Measurements from ENCODE around the gene BOC.
"Not testable (repeated sequence)": the region's sequence is repeated elsewhere in the genome, so short reads cannot be mapped to it uniquely, and the experiment has no call there.

The BOC gene, protein sequence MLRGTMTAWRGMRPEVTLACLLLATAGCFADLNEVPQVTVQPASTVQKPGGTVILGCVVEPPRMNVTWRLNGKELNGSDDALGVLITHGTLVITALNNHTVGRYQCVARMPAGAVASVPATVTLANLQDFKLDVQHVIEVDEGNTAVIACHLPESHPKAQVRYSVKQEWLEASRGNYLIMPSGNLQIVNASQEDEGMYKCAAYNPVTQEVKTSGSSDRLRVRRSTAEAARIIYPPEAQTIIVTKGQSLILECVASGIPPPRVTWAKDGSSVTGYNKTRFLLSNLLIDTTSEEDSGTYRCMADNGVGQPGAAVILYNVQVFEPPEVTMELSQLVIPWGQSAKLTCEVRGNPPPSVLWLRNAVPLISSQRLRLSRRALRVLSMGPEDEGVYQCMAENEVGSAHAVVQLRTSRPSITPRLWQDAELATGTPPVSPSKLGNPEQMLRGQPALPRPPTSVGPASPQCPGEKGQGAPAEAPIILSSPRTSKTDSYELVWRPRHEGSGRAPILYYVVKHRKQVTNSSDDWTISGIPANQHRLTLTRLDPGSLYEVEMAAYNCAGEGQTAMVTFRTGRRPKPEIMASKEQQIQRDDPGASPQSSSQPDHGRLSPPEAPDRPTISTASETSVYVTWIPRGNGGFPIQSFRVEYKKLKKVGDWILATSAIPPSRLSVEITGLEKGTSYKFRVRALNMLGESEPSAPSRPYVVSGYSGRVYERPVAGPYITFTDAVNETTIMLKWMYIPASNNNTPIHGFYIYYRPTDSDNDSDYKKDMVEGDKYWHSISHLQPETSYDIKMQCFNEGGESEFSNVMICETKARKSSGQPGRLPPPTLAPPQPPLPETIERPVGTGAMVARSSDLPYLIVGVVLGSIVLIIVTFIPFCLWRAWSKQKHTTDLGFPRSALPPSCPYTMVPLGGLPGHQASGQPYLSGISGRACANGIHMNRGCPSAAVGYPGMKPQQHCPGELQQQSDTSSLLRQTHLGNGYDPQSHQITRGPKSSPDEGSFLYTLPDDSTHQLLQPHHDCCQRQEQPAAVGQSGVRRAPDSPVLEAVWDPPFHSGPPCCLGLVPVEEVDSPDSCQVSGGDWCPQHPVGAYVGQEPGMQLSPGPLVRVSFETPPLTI

DNA sequence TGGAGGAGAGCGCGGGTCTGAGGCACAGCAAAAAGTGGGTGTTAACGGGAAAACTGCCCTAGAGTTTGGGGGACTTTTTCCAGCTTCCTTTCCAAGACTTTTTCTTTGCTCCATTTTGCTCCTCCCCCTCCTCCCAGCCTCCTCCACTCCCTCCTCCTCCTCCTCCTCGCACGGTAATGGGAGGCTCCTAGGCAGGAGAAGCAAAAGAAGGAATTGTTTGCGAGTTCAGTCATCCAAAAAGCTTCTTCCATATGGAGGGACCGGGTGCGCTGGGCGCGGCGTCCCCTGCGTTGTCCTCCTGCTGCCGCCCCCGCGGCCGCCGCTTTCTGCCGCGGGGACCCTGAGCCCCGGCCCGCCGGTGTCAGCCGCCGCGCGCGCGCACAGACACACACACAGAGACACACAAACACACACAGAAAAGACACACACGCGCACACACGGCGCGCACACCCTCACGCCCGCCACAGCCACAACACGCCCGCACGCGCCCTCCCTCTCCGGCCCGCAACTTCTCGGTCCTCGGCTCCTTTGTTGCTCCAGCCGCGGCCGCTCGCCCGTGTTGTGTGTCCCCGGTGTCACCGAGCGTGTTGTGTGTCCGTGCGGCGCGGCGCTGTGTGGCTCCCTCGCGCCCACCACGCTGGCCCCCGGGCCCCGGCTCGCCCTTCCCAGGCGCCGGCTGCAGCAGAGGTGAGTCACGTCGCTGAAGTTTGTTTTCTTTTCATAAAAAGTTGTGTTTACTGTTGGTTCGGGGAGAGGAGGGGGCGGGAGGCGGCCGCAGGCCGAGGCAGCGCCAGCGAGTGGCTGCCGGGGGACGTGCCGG lies at the start of gene BOC:
Gene BOC (plus strand): TSS at position 228 of the 820 bp plus-strand sequence. CDS start 38,246 bp downstream, outside the sequence.
- peak; percentile 84 for DNase-seq (ENCODE audit: low read depth)

DNA sequence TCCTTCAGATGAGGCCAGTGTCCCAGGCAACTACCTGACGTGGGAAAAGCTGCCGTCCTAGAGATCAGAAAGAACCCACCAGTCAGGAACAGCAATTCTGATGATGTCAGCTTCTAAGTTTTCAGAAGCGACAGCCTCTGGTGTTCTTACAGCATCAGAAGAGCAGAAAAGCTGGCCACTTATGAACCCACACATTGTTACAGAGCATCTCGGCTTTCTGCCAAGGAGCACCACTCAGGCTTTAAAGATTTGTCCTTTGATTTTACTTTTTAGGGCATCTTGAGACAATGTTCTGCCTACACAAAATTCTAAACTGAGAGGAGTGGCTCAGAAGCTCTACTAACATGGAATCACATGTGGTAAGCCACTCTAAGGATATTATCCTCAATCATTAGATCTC lies 49.7 kb upstream of the BOC start:
- DNase-seq (ENCODE audit: low read depth): no peak

DNA sequence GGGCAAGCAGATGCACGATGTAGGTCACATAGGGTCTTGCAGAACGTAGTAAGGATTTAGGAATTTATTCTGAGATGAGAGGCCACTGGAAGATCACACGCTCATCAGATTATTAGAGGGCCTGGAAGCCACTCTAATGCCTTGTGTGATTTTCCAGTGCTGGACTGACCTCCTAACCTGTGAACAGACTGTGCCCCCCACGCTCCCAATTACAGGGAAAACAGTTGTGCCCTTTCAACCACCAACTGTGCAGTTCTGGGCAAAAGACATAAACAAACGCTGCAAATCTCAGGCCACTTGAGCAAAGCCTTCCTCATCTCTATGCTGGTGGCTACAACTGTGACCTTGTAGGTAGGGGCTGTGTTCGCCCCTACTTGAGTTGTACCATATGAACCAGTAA lies 48.2 kb upstream of the BOC start:
- DNase-seq (ENCODE audit: low read depth): no peak

DNA sequence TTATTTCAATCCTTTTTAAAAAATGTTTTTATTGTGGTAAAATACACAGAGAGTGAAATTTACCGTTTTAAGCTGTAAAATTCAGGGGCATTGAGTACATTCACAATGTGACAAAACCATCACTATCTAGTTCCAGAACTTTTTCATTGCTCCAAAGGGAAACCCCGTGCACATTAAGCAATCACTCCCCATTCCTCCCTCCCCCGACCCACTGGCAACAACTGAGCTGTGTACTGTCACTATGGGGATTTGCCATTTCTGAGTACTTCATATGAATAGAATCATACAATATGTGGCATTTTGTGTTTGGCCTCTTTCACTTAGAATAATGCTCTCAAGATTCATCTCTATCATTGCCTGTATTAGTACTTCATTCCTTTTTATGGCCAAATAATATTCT lies 45.5 kb upstream of the BOC start:
- DNase-seq (ENCODE audit: low read depth): no peak

DNA sequence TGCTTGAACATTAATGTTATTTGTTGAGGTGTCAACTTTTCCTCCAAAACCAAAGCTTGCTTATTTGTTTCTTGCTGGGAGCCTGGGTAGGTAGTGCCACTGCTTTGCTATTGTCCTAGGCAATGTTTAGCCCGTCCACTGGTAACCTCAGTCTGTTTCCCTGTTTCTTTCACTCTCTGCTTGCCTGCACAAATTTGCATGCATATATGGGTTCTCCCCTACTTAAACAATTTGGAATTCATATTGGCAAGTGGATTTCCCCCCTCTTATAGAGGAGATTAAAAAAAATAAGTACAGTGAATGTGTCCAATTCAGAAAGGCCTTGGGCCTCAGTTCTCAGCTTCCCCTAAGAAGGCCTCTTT lies 45.0 kb upstream of the BOC start:
- no peak for DNase-seq (ENCODE audit: low read depth)

DNA sequence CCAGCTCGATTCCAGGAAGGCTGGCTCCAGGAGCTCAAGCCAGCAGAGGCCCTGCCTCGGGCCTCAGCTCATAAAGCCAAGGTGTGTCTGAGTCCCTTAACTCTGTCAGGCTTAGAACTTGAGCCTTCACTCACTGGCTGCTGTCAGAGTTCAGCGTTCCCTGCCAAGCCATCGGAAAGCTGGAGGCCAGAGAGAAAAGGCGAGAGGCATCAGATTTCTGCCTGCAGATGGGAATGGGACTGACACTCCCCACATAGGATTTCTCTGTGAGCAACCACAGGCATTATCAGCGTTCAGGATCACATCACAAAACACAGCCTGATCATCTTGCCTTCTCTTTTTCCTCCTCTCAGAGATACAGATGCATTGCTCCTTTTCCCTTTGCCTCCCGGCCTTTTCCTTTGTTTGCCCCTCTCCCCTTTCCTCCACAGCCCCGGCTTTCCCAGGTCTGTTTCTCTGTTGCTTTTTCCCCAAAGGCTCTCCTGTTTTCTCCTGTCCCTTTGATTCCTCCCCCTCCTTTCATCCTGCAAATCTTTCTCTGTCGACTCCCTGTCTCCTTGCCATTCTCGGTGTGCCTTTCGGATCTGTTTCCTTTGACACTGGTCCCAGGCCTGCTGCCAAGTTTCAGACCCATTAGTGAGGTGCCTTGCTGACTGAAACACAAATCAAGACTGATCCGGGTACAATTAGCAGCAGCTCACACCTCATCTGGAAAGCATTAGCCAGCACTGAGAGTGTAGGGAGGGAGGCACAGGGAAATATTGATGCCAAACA lies 44.5 kb upstream of the BOC start:
- peak; percentile 78 for DNase-seq (ENCODE audit: low read depth)

DNA sequence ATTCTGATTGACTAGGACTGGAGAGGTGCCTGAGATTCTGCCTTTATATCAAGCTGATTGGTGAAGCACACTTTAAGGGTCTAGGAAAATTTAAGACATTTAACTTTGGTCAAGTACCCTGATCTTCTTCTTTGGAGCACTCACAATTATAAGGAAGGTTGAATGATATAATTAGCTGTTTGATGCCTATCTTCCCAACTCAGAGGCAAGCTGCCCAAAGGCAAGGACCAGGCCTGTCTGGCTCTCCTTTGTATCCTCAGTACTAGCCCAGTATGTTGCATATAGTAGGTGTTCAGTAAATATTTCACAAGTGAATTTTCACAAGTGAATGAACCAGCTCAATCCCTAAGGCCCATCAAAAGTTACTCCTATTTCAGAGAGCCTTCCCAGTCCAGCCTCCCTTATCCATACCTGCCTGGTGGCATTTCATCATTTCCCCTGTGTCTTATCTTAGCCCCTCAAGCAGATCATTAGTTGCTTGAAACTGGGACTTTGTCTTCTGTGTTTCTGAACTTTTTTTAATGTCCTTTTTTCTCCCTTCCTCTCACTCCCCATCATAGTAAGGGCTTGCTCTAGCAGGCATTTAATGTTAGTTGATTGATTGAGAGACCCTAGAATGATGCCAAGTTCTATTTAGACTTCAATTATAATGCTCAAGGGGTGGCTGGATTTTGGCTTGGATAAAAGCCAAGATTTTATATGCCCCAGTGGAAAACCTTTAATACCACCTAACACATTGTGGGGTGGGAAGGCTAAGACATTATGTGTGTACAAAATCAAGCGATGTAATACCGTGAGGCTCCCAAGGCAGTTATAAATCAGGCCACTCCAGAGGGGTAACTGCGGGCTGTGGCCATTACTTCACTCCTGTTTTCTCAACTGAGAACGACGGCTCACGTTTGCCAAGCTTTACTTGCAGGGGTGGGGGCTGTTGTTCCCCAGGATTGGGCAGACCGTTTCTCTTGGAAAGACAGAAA lies 43.2 kb upstream of the BOC start:
- no peak for DNase-seq (ENCODE audit: low read depth)

DNA sequence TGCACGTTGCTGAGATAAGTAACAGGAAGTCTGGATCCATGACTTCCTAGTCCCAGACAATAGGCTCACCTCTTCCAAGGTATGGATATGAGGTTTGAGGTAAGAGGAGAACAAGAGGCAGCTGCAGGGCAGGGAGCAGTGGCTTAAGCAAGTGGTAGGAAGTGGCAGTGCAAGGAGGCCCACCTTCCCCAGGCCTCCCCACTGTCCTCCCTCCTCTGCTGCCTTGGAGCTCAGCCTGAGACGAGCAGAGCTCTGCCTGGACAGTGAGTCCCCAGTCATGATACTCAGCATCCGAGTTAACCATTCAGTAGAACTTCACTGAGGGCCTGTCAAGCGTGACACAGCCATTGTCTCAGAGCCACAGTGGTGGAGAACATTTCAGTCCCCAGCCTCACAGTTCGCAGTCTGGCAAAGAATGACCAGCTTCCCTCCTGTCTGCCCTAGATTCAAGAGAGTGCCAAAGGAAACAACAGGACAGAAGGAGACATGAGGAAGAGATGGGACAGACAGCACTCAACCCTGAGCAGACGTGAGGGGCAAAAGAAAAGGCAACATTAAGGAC lies 41.4 kb upstream of the BOC start:
- no peak for DNase-seq (ENCODE audit: low read depth)

DNA sequence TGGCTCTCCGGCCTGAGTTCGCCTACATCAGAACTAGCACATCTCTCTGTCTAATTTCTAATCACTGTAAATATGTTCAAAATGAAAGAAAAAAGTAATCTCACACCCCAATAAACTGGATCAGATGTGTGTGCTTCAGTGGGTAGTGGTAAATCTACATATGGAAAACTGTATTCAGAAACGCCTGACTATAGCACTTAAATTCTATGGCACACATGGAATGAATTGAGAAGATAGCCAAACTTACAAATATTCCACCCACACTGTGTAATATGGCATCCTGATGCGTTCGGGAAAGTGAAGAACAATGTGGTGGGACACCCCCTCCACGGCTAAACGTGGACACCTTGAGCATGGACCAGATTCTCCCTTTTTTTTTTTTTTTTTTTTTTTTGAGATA lies 40.6 kb upstream of the BOC start:
- no peak for DNase-seq (ENCODE audit: low read depth)

DNA sequence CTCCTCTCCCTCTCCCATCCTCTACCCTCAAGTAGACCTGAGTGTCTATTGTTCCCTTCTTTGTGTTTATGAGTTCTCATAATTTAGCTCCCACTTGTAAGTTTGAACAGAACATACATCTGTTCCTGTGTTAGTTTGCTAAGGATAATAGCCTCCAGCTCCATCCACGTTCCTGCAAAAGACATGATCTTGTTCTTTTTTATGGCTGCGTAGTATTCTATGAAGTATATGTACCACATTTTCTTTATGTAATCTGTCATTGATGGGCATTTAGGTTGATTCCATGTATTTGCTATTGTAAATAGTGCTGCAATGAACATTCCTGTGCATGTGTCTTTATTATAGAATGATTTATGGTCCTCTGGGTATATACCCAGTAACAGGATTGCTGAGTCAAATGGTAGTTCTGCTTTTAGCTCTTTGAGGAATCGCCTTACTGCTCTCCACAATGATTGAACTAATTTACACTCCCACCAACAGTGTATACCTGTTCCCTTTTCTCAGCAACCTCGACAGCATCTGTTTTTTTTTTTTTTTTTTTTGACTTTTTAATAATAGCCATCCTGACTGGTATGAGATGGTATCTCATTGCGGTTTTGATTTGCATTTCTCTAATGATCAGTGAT lies 39.6 kb upstream of the BOC start:
- not testable (repeated sequence) for DNase-seq (ENCODE audit: low read depth)

DNA sequence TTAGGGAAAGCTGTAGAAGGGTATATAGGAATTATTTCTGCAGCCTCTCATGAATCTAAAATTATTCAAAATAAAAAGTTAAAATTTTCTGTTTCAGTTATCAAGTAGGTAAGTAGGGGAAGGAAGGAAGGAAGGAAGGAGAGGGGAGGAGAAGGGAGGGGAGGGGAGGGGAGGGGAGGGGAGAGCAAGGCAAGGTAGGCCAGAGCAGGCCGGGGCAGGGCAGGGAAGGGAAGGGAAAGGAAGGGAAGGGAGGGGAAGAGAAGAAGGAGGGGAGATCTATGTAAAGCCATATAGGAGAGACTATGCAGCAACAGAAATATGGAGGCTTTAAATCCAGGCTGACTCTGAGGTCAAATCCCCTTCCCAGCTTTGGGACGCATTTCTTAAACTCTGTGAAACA lies 38.3 kb upstream of the BOC start:
- no peak for DNase-seq (ENCODE audit: low read depth)

DNA sequence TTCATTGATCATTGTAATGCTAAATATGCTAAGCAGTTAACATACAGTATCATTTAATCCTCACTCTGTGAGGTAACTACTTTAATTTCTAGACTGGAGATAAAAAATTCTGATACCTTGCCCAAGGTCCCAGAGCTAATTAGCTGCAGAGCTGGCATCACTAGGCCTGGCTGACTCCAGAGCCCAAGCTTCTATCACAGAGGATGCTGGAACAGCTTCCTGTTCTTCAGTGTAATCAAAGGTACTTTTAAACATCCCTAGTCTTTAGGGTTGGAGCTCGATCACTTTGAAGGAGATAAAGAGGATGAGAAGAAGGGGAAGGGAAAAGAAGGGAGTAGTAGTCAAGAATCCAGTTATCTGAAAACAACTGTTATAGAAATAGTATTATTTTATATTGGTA lies 37.1 kb upstream of the BOC start:
- no peak for DNase-seq (ENCODE audit: low read depth)

DNA sequence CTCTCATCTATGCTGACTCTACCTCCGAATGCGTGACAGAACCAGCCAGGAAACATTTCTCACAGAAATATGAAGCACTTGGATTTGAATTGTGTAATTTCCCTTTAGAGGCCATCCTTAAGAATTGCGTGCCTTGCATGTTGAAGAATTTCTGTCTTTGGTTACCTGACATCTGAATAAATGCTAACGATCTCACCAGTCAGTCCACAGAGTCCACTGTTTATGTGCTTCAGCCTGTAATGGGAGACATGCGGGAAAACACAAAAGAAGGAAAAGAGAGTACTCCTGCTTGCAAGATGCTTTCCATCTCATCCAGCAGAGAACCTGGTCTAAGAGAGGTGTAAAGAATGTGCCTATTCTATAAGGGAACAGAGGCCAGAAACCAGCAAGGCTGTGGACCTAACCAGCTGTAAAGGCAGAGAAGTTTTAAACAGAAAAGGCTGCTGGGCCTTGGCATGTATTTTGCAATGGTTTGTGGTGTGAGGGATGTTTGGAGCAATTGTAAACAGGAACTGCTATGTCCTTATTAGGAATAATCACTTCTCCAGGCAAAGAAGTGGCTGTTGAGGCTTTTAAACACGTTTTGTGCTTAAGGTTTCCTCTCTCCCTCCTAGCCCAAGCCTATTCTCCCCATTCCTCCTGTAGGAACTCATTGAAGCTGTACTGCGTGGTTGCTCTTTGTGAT lies 36.4 kb upstream of the BOC start:
- DNase-seq (ENCODE audit: low read depth): no peak

DNA sequence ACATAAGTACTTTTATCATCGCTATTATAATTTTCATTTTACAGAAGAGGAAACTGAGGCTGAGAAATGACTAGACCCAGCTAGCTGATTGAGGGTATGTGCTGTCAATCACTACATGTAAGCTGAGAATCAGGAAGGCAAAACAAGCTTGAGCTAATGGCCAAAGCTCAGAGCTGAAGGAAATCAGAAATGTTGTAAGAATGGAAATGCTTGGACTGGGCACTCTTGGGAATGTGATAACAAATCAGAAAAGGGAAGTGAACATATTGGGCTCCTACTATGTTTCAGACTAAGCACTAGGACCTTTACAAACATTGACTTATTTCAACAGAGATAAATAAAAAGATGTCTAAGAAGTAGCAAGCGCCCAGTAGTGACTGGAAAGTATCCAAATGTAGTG lies 33.8 kb upstream of the BOC start:
- no peak for DNase-seq (ENCODE audit: low read depth)

DNA sequence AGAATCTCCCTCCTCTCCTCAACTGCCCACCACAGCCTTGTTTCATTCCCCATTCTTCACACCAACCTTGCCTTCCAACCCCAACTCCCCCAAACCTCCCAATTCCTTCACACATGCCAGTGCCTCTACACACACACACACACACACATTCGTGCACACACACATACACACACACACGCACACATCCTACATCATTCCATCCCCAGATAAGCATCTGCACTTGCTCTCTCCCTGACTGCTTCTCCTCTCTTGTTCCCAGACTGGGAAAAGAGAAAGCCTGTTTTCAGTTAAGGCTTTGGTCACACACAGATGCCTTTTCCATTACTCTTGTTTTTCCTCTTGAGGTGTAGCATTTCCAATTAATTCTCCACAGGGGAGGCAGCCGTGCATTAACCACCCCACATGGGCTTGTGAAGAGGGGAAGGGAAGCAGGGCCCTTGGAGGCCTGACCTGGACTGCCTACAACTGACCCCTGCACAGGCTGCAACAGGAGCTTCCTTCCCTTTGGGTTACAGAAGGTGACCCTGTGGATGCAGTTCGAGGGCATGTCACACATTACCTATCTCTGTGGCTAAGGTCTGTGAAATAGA lies 32.0 kb upstream of the BOC start:
- DNase-seq (ENCODE audit: low read depth): peak; percentile 10

DNA sequence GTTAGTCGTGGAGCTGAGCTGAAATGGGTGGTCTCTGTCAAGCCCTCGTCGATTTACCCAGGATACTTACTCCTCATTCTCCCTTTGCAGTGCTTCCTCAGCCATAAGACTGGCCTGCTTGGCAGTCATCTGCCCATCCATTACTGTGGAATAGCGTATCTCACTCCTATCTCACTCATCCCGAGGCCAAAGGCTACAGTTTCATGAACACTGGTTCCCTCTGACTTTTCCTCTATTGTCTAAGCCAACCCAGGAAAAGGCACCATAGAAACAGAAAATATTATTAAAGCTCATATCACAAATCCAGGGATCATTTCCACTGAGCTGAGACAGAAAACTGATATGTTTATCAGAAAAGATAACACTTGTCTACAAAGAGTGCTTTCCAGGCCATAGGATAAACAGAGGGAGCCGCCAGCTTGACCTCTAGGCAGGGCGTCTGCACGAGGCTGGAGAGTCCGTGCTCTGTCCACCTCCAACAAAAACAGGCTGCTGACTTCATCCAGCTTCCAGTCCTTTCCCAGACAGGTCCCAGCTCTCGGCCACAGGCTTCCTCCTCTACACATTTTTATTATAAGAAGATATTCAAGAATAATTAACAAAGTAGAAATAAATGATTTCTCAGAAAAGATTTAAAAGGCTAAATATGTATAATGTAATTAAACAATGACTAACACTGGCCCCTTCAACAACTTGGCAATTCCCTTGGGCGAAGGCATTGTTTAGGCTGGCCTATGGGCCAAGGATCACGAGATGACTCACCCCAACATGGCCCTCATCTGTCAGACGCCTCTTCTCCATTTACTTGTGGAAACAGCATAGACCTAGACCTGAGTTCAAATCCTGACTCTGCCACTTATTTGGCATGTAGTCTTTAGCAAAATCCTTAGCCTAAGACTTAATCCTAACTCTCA lies 27.4 kb upstream of the BOC start:
- no peak for DNase-seq (ENCODE audit: low read depth)

All from EH (cell line).